ENCODE results near the gene FGF1.

Gene FGF1

DNA sequence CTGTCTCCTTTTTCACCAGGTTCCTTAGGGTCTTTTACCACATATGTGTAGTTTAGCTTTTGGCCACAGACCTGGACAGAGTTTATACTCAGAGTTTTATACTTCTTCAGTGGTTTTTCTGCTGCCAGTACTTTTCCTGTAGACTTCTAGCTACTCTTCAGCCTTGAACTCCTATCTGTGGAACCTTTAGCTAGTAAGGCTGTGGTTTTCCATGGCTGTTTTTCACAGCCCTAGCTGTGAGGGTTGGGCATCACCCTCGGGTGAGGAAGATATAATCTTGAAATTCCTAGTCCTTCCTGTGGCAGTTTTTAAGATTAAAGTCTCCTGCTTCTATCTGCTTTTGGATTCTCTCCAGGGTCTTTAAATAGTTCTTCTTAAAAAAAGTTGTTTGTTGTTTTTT is 109.1 kb downstream of the FGF1 start:
- no peak overlapping the region for H3K4me3 ChIP-seq (ENCODE audit: low read depth, low read length, poor library complexity, severe bottlenecking)
- no peaks in the 10 kb centered on the region for H3K79me2 ChIP-seq (ENCODE audit: insufficient read depth, low read length)
- H3K9ac ChIP-seq (ENCODE audit: low read length) = no peak overlapping the region
- H3F3A ChIP-seq (ENCODE audit: insufficient read depth, low read length) = no peaks in the 10 kb centered on the region
- H3K9me3 ChIP-seq (ENCODE audit: low read length) = no peaks in the 10 kb centered on the region
- H3K4me2 ChIP-seq (ENCODE audit: low read length) = no peak overlapping the region
- H3K27ac ChIP-seq (ENCODE audit: low read depth, low read length, poor library complexity, severe bottlenecking) = no peak overlapping the region
- no peaks in the 10 kb centered on the region for H4K20me1 ChIP-seq (ENCODE audit: insufficient read depth, low read length)
- no peaks in the 10 kb centered on the region for H3K27me3 ChIP-seq (ENCODE audit: insufficient read depth, low read length)
- H2AFZ ChIP-seq (ENCODE audit: low read length) = no peak overlapping the region
- no peak for TF ChIP-seq EZH2 (IDR thresholded peaks at IDR 0.05; ENCODE audit: borderline replicate concordance, low read length)
- H3K9me2 ChIP-seq (ENCODE audit: low read depth, low read length) = no peaks in the 10 kb centered on the region
- no peaks in the 10 kb centered on the region for H3K4me1 ChIP-seq (ENCODE audit: insufficient read depth, low read length, severe bottlenecking)
- no peaks in the 10 kb centered on the region for H3K36me3 ChIP-seq (ENCODE audit: insufficient read depth, low read length)

DNA sequence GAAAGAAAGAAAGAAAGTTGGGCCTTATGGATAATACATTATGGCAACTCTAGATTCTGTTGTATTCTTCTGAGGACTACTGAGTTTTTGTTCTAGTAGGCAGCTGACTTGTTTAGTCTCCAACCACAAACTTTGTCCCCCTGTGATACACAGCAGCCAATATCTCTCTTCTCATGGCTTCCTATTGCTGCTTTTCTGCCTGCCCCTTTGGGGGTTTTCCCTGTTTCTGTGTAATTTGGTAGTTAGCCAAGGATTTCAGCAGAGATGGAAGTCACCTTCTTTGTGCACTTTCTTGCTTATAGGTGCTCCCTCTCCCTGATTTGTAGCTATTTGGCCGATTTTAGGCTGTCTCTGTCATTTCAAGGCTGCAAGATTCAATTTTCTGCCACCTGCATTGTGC is 109.6 kb downstream of the FGF1 start:
- H4K20me1 ChIP-seq (ENCODE audit: insufficient read depth, low read length) = no peaks in the 10 kb centered on the region
- no peaks in the 10 kb centered on the region for H3K36me3 ChIP-seq (ENCODE audit: insufficient read depth, low read length)
- H3K27me3 ChIP-seq (ENCODE audit: insufficient read depth, low read length) = no peaks in the 10 kb centered on the region
- H3K4me2 ChIP-seq (ENCODE audit: low read length) = no peak overlapping the region
- H3K79me2 ChIP-seq (ENCODE audit: insufficient read depth, low read length) = no peaks in the 10 kb centered on the region
- H3K9me3 ChIP-seq (ENCODE audit: low read length) = no peaks in the 10 kb centered on the region
- H3K9ac ChIP-seq (ENCODE audit: low read length) = no peak overlapping the region
- TF ChIP-seq, protein P1, sequence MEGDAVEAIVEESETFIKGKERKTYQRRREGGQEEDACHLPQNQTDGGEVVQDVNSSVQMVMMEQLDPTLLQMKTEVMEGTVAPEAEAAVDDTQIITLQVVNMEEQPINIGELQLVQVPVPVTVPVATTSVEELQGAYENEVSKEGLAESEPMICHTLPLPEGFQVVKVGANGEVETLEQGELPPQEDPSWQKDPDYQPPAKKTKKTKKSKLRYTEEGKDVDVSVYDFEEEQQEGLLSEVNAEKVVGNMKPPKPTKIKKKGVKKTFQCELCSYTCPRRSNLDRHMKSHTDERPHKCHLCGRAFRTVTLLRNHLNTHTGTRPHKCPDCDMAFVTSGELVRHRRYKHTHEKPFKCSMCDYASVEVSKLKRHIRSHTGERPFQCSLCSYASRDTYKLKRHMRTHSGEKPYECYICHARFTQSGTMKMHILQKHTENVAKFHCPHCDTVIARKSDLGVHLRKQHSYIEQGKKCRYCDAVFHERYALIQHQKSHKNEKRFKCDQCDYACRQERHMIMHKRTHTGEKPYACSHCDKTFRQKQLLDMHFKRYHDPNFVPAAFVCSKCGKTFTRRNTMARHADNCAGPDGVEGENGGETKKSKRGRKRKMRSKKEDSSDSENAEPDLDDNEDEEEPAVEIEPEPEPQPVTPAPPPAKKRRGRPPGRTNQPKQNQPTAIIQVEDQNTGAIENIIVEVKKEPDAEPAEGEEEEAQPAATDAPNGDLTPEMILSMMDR (IDR thresholded peaks at IDR 0.05; ENCODE audit: low read length) = no peak
- TF ChIP-seq EZH2 (IDR thresholded peaks at IDR 0.05; ENCODE audit: borderline replicate concordance, low read length) = no peak
- H3K9me2 ChIP-seq (ENCODE audit: low read depth, low read length) = no peaks in the 10 kb centered on the region
- H3K27ac ChIP-seq (ENCODE audit: low read depth, low read length, poor library complexity, severe bottlenecking) = no peak overlapping the region
- no peaks in the 10 kb centered on the region for H3F3A ChIP-seq (ENCODE audit: insufficient read depth, low read length)
- H3K4me1 ChIP-seq (ENCODE audit: insufficient read depth, low read length, severe bottlenecking) = no peaks in the 10 kb centered on the region
- no peak overlapping the region for H2AFZ ChIP-seq (ENCODE audit: low read length)
- H3K4me3 ChIP-seq (ENCODE audit: low read depth, low read length, poor library complexity, severe bottlenecking) = no peak overlapping the region

DNA sequence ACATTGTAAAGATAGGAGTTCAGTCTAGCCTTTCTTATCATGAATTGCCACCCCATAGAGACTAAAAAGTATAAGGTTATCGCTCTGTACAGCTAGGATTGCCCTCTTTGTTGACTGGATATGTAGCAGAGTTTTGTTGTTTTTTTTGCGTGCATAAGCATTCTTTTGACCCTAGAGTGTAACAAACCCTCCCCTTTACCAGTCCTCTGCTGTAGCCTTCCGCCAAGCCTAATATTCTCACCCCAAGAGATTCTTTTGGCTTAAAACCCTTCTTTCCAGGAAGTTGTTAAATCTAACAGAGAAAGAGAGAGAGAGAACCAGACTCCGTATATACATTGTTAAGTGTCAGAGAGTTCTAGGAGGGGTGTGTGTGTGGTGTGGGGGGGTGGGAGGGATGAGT is 113.9 kb downstream of the FGF1 start:
- no peak overlapping the region for H2AFZ ChIP-seq (ENCODE audit: low read length)
- H4K20me1 ChIP-seq (ENCODE audit: insufficient read depth, low read length) = no peaks in the 10 kb centered on the region
- H3K9me3 ChIP-seq (ENCODE audit: low read length) = no peaks in the 10 kb centered on the region
- TF ChIP-seq EZH2 (IDR thresholded peaks at IDR 0.05; ENCODE audit: borderline replicate concordance, low read length) = no peak
- TF ChIP-seq, protein P1 (IDR thresholded peaks at IDR 0.05; ENCODE audit: low read length) = no peak
- H3K9me2 ChIP-seq (ENCODE audit: low read depth, low read length) = no peaks in the 10 kb centered on the region
- no peak overlapping the region for H3K27ac ChIP-seq (ENCODE audit: low read depth, low read length, poor library complexity, severe bottlenecking)
- no peak overlapping the region for H3K4me3 ChIP-seq (ENCODE audit: low read depth, low read length, poor library complexity, severe bottlenecking)
- no peaks in the 10 kb centered on the region for H3K36me3 ChIP-seq (ENCODE audit: insufficient read depth, low read length)
- no peaks in the 10 kb centered on the region for H3F3A ChIP-seq (ENCODE audit: insufficient read depth, low read length)
- H3K4me2 ChIP-seq (ENCODE audit: low read length) = no peak overlapping the region
- H3K27me3 ChIP-seq (ENCODE audit: insufficient read depth, low read length) = no peaks in the 10 kb centered on the region
- H3K79me2 ChIP-seq (ENCODE audit: insufficient read depth, low read length) = no peaks in the 10 kb centered on the region
- no peaks in the 10 kb centered on the region for H3K4me1 ChIP-seq (ENCODE audit: insufficient read depth, low read length, severe bottlenecking)
- H3K9ac ChIP-seq (ENCODE audit: low read length) = no peak overlapping the region

DNA sequence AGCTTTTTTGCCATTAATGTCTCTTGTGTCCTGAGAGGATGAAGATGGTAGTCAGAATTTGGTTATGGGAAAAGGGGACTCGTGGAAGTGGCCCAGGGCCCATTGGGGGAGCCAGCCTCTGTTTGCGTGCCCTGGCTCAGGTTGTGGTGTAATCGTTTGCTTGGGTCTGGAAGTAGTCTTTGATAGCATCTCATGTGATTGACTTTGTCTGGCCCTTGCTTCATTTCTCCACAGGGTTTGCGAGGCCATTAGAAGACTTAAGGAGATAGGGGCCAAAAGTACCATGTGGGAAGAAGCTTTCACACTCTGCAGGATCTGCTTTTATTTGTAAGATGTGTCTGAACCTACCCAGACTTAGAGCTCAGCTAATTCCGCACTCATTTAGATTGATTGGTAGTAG is 114.5 kb downstream of the FGF1 start:
- Histone ChIP-seq H3K79me2 (ENCODE audit: insufficient read depth, low read length) (no peaks in the 10 kb centered on the region), H3K27ac (ENCODE audit: low read depth, low read length, poor library complexity, severe bottlenecking) (no peak overlapping the region), H3F3A (ENCODE audit: insufficient read depth, low read length) (no peaks in the 10 kb centered on the region)

More for the DNA sequence above, 114.5 kb downstream of the FGF1 start:
- Histone ChIP-seq H3K9me2 (ENCODE audit: low read depth, low read length) (no peaks in the 10 kb centered on the region), H3K4me3 (ENCODE audit: low read depth, low read length, poor library complexity, severe bottlenecking) (no peak overlapping the region), H2AFZ (ENCODE audit: low read length) (no peak overlapping the region), H3K9ac (ENCODE audit: low read length) (no peak overlapping the region), H3K9me3 (ENCODE audit: low read length) (no peaks in the 10 kb centered on the region), H4K20me1 (ENCODE audit: insufficient read depth, low read length) (no peaks in the 10 kb centered on the region), H3K36me3 (ENCODE audit: insufficient read depth, low read length) (no peaks in the 10 kb centered on the region), H3K4me1 (ENCODE audit: insufficient read depth, low read length, severe bottlenecking) (no peaks in the 10 kb centered on the region), H3K4me2 (ENCODE audit: low read length) (no peak overlapping the region), H3K27me3 (ENCODE audit: insufficient read depth, low read length) (no peaks in the 10 kb centered on the region)
- TF ChIP-seq, protein P1 (IDR thresholded peaks at IDR 0.05; ENCODE audit: low read length) = no peak
- TF ChIP-seq EZH2 (IDR thresholded peaks at IDR 0.05; ENCODE audit: borderline replicate concordance, low read length) = no peak
